KMS-11 (cell line): ENCODE measurements around the gene FRY.

Experiments used
- H2AFZ ChIP-seq: fragments of 200-600 bp; sonication (generic); 2 replicates; pipeline ENCODE4 v1.6.1; 2016; ENCODE audit warnings: antibody characterized with exemption, mixed run types, low read depth
- H3K27ac ChIP-seq: fragments of 200-600 bp; sonication (generic); 2 replicates; pipeline ENCODE4 v1.6.1; 2016; ENCODE audit warnings: mild to moderate bottlenecking, mixed run types
- H3K27me3 ChIP-seq: fragments of 200-600 bp; sonication (generic); 2 replicates; pipeline ENCODE4 v1.6.1; 2017; ENCODE audit warnings: mild to moderate bottlenecking, low read depth, mixed run types, moderate library complexity; ENCODE audit not compliant: insufficient read depth
- H3K36me3 ChIP-seq: fragments of 200-600 bp; sonication (generic); 2 replicates; pipeline ENCODE4 v1.6.1; 2017; ENCODE audit warnings: mild to moderate bottlenecking, mixed run types; ENCODE audit not compliant: insufficient read depth
- H3K4me1 ChIP-seq: fragments of 200-600 bp; sonication (generic); 2 replicates; pipeline ENCODE4 v1.6.1; 2016; ENCODE audit warnings: mild to moderate bottlenecking, low read depth, mixed run types; ENCODE audit not compliant: poor library complexity, severe bottlenecking
- H3K4me2 ChIP-seq: fragments of 200-600 bp; sonication (generic); 2 replicates; pipeline ENCODE4 v1.7.0; 2016; ENCODE audit warnings: mild to moderate bottlenecking, mixed run types
- H3K4me3 ChIP-seq: fragments of 200-600 bp; sonication (generic); IDR thresholded peaks from 2 replicates; pipeline ENCODE4 v1.6.1; 2017; ENCODE audit warnings: low read depth, low read length, mixed read lengths; ENCODE audit not compliant: insufficient read depth
- H3K79me2 ChIP-seq: fragments of 200-600 bp; sonication (generic); 2 replicates; pipeline ENCODE4 v1.6.1; 2016; ENCODE audit warnings: low read depth, mixed run types; ENCODE audit not compliant: insufficient read depth
- H3K9ac ChIP-seq: fragments of 200-600 bp; sonication (generic); 2 replicates; pipeline ENCODE4 v1.6.1; 2016; ENCODE audit warnings: mild to moderate bottlenecking, mixed run types
- H4K20me1 ChIP-seq: fragments of 200-600 bp; sonication (generic); 2 replicates; pipeline ENCODE4 v1.6.1; 2016; ENCODE audit warnings: mild to moderate bottlenecking, mixed run types; ENCODE audit not compliant: insufficient read depth
- CTCF ChIP-seq: fragments of 200-600 bp; sonication (generic); conservative IDR thresholded peaks from 2 replicates; pipeline ENCODE4 v1.6.1; 2017; ENCODE audit warnings: low read depth, mild to moderate bottlenecking, antibody characterized with exemption, low read length, moderate library complexity, mixed read lengths

Gene FRY

GRCh38 chr13:32214071-32214470 is 182.5 kb downstream of the FRY start:
- Histone ChIP-seq H4K20me1 (no peaks in the 10 kb centered on the region), H3K27me3 (no peaks in the 10 kb centered on the region), H3K9ac (no peak overlapping the region), H2AFZ (no peak overlapping the region), H3K4me2 (no peak overlapping the region), H3K27ac (no peak overlapping the region), H3K4me1 (no peaks in the 10 kb centered on the region), H3K36me3 (no peaks in the 10 kb centered on the region), H3K79me2 (no peaks in the 10 kb centered on the region), H3K4me3 (no peak overlapping the region)
- TF ChIP-seq CTCF = no peak

- Histone ChIP-seq H4K20me1 (no peaks in the 10 kb centered on the region), H3K27ac (no peak overlapping the region), H3K36me3 (no peaks in the 10 kb centered on the region), H3K4me3 (no peak overlapping the region), H3K79me2 (no peaks in the 10 kb centered on the region), H2AFZ (no peak overlapping the region), H3K4me2 (no peak overlapping the region), H3K27me3 (no peaks in the 10 kb centered on the region), H3K4me1 (no peaks in the 10 kb centered on the region), H3K9ac (no peak overlapping the region)
- TF ChIP-seq CTCF = no peak
Observed at GRCh38 chr13:32216281-32216680, 184.7 kb downstream of the FRY start.

GRCh38 chr13:32222046-32222676 is 190.6 kb downstream of the FRY start:
- no peak for TF ChIP-seq CTCF
- Histone ChIP-seq H3K36me3 (no peaks in the 10 kb centered on the region), H4K20me1 (no peaks in the 10 kb centered on the region), H3K4me1 (no peaks in the 10 kb centered on the region), H3K27ac (no peak overlapping the region), H2AFZ (no peak overlapping the region), H3K9ac (no peak overlapping the region), H3K79me2 (no peaks in the 10 kb centered on the region), H3K4me2 (no peak overlapping the region), H3K27me3 (no peaks in the 10 kb centered on the region), H3K4me3 (no peak overlapping the region)

GRCh38 chr13:32224916-32225315 is 193.3 kb downstream of the FRY start:
- Histone ChIP-seq H3K27me3 (no peaks in the 10 kb centered on the region), H3K4me1 (no peaks in the 10 kb centered on the region), H3K79me2 (no peaks in the 10 kb centered on the region), H2AFZ (no peak overlapping the region), H3K27ac (no peak overlapping the region), H3K4me2 (no peak overlapping the region), H3K9ac (no peak overlapping the region), H3K4me3 (no peak overlapping the region), H3K36me3 (no peaks in the 10 kb centered on the region), H4K20me1 (no peaks in the 10 kb centered on the region)
- TF ChIP-seq CTCF = no peak
